ENCODE data around the gene SFXN4. TPM values are rescaled to one million over a fixed set of nuclear protein-coding genes. Genes with fewer than 3 reads are reported as not detected.

Gene SFXN4
- total and polyA plus RNA-seq, 9 of the 15 experiments (the other 6 are each of a cell fraction or from before 2014, with no cell fraction given), result 40.1 to 97.8 (median 54.5) TPM

DNA sequence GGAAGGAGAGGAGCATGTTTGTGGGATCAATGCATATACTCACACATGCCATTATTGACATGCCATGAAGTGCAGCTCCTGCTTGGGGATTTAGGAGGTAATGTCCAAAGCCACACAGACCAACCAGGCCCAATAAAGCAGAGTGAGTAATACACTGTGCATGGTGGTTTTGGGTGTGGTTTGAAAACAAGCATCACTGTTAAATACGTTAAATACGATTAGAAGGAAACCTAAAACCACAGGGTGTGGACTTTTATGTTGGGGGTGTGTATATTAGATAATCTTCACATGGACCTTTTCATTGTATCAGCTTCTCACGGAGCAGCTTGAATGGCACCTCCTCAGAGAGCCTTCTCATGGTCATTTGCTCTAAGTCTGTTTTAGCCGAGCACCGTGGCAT lies 74.5 kb downstream of the SFXN4 start (continued):
- TF ChIP-seq, protein P1, sequence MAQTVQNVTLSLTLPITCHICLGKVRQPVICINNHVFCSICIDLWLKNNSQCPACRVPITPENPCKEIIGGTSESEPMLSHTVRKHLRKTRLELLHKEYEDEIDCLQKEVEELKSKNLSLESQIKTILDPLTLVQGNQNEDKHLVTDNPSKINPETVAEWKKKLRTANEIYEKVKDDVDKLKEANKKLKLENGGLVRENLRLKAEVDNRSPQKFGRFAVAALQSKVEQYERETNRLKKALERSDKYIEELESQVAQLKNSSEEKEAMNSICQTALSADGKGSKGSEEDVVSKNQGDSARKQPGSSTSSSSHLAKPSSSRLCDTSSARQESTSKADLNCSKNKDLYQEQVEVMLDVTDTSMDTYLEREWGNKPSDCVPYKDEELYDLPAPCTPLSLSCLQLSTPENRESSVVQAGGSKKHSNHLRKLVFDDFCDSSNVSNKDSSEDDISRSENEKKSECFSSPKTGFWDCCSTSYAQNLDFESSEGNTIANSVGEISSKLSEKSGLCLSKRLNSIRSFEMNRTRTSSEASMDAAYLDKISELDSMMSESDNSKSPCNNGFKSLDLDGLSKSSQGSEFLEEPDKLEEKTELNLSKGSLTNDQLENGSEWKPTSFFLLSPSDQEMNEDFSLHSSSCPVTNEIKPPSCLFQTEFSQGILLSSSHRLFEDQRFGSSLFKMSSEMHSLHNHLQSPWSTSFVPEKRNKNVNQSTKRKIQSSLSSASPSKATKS (CRISPR knock-in tag; IDR thresholded peaks at IDR 0.05), result no peak
- TF ChIP-seq, protein P2, sequence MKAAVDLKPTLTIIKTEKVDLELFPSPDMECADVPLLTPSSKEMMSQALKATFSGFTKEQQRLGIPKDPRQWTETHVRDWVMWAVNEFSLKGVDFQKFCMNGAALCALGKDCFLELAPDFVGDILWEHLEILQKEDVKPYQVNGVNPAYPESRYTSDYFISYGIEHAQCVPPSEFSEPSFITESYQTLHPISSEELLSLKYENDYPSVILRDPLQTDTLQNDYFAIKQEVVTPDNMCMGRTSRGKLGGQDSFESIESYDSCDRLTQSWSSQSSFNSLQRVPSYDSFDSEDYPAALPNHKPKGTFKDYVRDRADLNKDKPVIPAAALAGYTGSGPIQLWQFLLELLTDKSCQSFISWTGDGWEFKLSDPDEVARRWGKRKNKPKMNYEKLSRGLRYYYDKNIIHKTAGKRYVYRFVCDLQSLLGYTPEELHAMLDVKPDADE (conservative IDR thresholded peaks at IDR 0.05; ENCODE audit: control insufficient read depth, low read depth, low read length), result no peak
- TF ChIP-seq LCOR (CRISPR knock-in tag; IDR thresholded peaks at IDR 0.05) (peak; percentile 86; the same call in 1 of the 2 replicates), NFE2 (IDR thresholded peaks at IDR 0.05; ENCODE audit: low read depth) (0 out of 2 replicates have a peak, but pooled peaks have one; percentile 13), SMARCE1 (IDR thresholded peaks at IDR 0.05) (no peak; the same call in 1 of the 2 replicates), POLR3A (IDR thresholded peaks at IDR 0.05; ENCODE audit: borderline replicate concordance, extremely low read depth, insufficient read depth, insufficient read length) (no peak), MCM7 (IDR thresholded peaks at IDR 0.05) (no peak), DPF2 (IDR thresholded peaks at IDR 0.05) (peak; percentile 65), TEAD4 (IDR thresholded peaks at IDR 0.05; ENCODE audit: low read length) (peak; percentile 84), TEAD4 (CRISPR knock-in tag; IDR thresholded peaks at IDR 0.05; ENCODE audit: borderline replicate concordance) (no peak), E2F6 (IDR thresholded peaks at IDR 0.05; ENCODE audit: borderline replicate concordance in 1 of 2, extremely low read depth in 1 of 2, insufficient read depth in 1 of 2, insufficient read length in 1 of 2, low read depth in 1 of 2, low read length in 1 of 2, poor library complexity in 1 of 2, severe bottlenecking in 1 of 2) (no peak), ADNP (tag; IDR thresholded peaks at IDR 0.05) (no peak), CTBP1 (IDR thresholded peaks at IDR 0.05; ENCODE audit: borderline replicate concordance) (peak; percentile 52; the same call in 1 of the 2 replicates), GATAD2A (IDR thresholded peaks at IDR 0.05) (no peak), ZNF12 (CRISPR knock-in tag; IDR thresholded peaks at IDR 0.05) (peak; percentile 91), FOXJ2 (tag; IDR thresholded peaks at IDR 0.05) (no peak), FOXM1 (IDR thresholded peaks at IDR 0.05; ENCODE audit: low read depth) (peak; percentile 46; the same call in 1 of the 2 replicates), FOXM1 (CRISPR knock-in tag; IDR thresholded peaks at IDR 0.05; ENCODE audit: low read depth) (no peak)
- TF ChIP-seq, protein P3, sequence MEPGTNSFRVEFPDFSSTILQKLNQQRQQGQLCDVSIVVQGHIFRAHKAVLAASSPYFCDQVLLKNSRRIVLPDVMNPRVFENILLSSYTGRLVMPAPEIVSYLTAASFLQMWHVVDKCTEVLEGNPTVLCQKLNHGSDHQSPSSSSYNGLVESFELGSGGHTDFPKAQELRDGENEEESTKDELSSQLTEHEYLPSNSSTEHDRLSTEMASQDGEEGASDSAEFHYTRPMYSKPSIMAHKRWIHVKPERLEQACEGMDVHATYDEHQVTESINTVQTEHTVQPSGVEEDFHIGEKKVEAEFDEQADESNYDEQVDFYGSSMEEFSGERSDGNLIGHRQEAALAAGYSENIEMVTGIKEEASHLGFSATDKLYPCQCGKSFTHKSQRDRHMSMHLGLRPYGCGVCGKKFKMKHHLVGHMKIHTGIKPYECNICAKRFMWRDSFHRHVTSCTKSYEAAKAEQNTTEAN (CRISPR knock-in tag; IDR thresholded peaks at IDR 0.05), result no peak
